Type B pancreatic cell (in vitro differentiated cells): Measurements from ENCODE around the gene ZNF785. TPM values are rescaled to one million over a fixed set of nuclear protein-coding genes. Genes with fewer than 3 reads are reported as not detected.

Source experiments
- DNase-seq: peaks from one replicate; pipeline ENCODE4 v3.0.0; 2021; ENCODE audit warnings: mixed read lengths; ENCODE audit not compliant: unreplicated experiment; ENCODE audit errors: extremely low spot score
- H3K27ac Mint-ChIP-seq: 2 replicates; pipeline ENCODE4 v1.8.0; 2021; ENCODE audit warnings: mild to moderate bottlenecking, mixed read lengths
- H3K27me3 Mint-ChIP-seq: 2 replicates; pipeline ENCODE4 v1.8.0; 2021; ENCODE audit warnings: mixed read lengths
- H3K36me3 Mint-ChIP-seq: 2 replicates; pipeline ENCODE4 v1.8.0; 2021; ENCODE audit warnings: mixed read lengths
- H3K4me1 Mint-ChIP-seq: one replicate; pipeline ENCODE4 v1.8.0; 2021; ENCODE audit warnings: mixed read lengths; ENCODE audit not compliant: unreplicated experiment
- H3K4me3 Mint-ChIP-seq: 2 replicates; pipeline ENCODE4 v1.8.0; 2021; ENCODE audit warnings: mild to moderate bottlenecking, mixed read lengths
- H3K9me3 Mint-ChIP-seq: 2 replicates; pipeline ENCODE4 v1.8.0; 2021; ENCODE audit warnings: mixed read lengths
- CTCF ChIP-seq: fragments of 200-600 bp; sonication (generic); conservative IDR thresholded peaks from 2 replicates; pipeline ENCODE4 v1.5.0; 2021; ENCODE audit warnings: antibody characterized with exemption, mild to moderate bottlenecking
- total RNA-seq: library from RNA; stranded (reverse); gene quantifications from 2 replicates; pipeline ENCODE4 v1.2.1, GENCODE V29; 2021; ENCODE audit warnings: low replicate concordance

Gene ZNF785
- total RNA-seq, 1 donor from 2014 or later = 29.1 TPM

GRCh38 chr16:30532285-30533145 is 53.0 kb downstream of the ZNF785 start:
- peak overlapping the region; percentile 85 for H3K27ac Mint-ChIP-seq
- peak overlapping the region; percentile 85 for H3K4me3 Mint-ChIP-seq
- H3K9me3 Mint-ChIP-seq = peaks cover 4% of the 10 kb centered on the region
- peaks cover 21% of the 10 kb centered on the region for H3K36me3 Mint-ChIP-seq
- no peak for TF ChIP-seq CTCF
- no peaks in the 10 kb centered on the region for H3K27me3 Mint-ChIP-seq
- H3K4me1 Mint-ChIP-seq = peaks cover 45% of the 10 kb centered on the region
- no peak for DNase-seq

Other genes with a start within 250 kb of the ZNF785 start
- gene CD2BP2, start 230.4 kb downstream of the ZNF785 start, total RNA-seq = 64.6 and 68.9 TPM in 2 replicates
- 46.8 and 50.0 TPM in 2 replicates for gene TBC1D10B, start 215.2 kb downstream of the ZNF785 start, total RNA-seq
- 10.4 and 21.7 TPM in 2 replicates for gene MYL11, start 210.9 kb downstream of the ZNF785 start, total RNA-seq
- gene SEPTIN1, start 203.1 kb downstream of the ZNF785 start, total RNA-seq = 1.4 and 2.3 TPM in 2 replicates
- gene ZNF48, start 190.3 kb downstream of the ZNF785 start, total RNA-seq = 14.5 and 21.1 TPM in 2 replicates
- gene ZNF771, start 178.1 kb downstream of the ZNF785 start, total RNA-seq = 4.7 and 15.5 TPM in 2 replicates
- gene DCTPP1, start 155.7 kb downstream of the ZNF785 start, total RNA-seq = 41.8 and 62.1 TPM in 2 replicates
- gene SEPHS2, start 139.8 kb downstream of the ZNF785 start, total RNA-seq = 58.6 and 84.8 TPM in 2 replicates
- 0.33 and 0.48 TPM in 2 replicates for gene ITGAL, start 113.0 kb downstream of the ZNF785 start, total RNA-seq
- gene ZNF768, start 59.1 kb downstream of the ZNF785 start, total RNA-seq = 58.7 and 59.6 TPM in 2 replicates
- 9.3 and 11.4 TPM in 2 replicates for gene ZNF747, start 50.8 kb downstream of the ZNF785 start, total RNA-seq
- gene ZNF764, start 27.3 kb downstream of the ZNF785 start, total RNA-seq = 16.8 and 20.2 TPM in 2 replicates
- 9.8 and 14.3 TPM in 2 replicates for gene ZNF688, start 14.0 kb downstream of the ZNF785 start, total RNA-seq
- 8.1 and 14.9 TPM in 2 replicates for gene ZNF689, start 24.7 kb upstream of the ZNF785 start, total RNA-seq
- 41.1 and 45.0 TPM in 2 replicates for gene PRR14, start 65.3 kb upstream of the ZNF785 start, total RNA-seq
- gene FBRS, start 72.7 kb upstream of the ZNF785 start, total RNA-seq = 77.3 and 78.2 TPM in 2 replicates
- gene SRCAP, start 113.5 kb upstream of the ZNF785 start, total RNA-seq = 62.8 and 73.5 TPM in 2 replicates
- gene PHKG2, start 162.7 kb upstream of the ZNF785 start, total RNA-seq = 41.5 and 42.4 TPM in 2 replicates
- 14.2 and 15.0 TPM in 2 replicates for gene CFAP119, start 176.4 kb upstream of the ZNF785 start, total RNA-seq
- gene RNF40, start 176.6 kb upstream of the ZNF785 start, total RNA-seq = 107 and 131 TPM in 2 replicates
- 26.9 and 35.5 TPM in 2 replicates for gene ZNF629, start 201.5 kb upstream of the ZNF785 start, total RNA-seq